SK-N-SH treated with all-trans-retinoic acid at 6 μM for 48 hours (cell line): ENCODE data around the gene ASTN1.

Experiments used
- ATAC-seq: fragments of 200-7000 bp; cut with Tn5 transposase; 3 replicates; pipeline ENCODE4 v1.9.1; 2020; ENCODE audit warnings: mild to moderate bottlenecking, moderate library complexity
- ARNTL ChIP-seq: fragments of 450-650 bp; formaldehyde crosslinking; IDR thresholded peaks from 2 replicates; pipeline ENCODE4 v1.5.0; 2020; ENCODE audit warnings: low read depth, mild to moderate bottlenecking, moderate library complexity, borderline replicate concordance
- BACH2 ChIP-seq: fragments of 250-450 bp; sonication (Bioruptor Pico); IDR thresholded peaks from 2 replicates; pipeline ENCODE4 v1.9.0; 2021; ENCODE audit warnings: mild to moderate bottlenecking, borderline replicate concordance
- CSDC2 ChIP-seq: fragments of 250-450 bp; sonication (Bioruptor Pico); IDR thresholded peaks from 2 replicates; pipeline ENCODE4 v1.5.0; 2020; ENCODE audit warnings: mild to moderate bottlenecking, moderate library complexity
- ESRRG ChIP-seq: fragments of 250-450 bp; sonication (Bioruptor Pico); IDR thresholded peaks from 2 replicates; pipeline ENCODE4 v1.6.1; 2021; ENCODE audit warnings: mild to moderate bottlenecking
- GLIS3 ChIP-seq: fragments of 250-450 bp; sonication (Bioruptor Pico); IDR thresholded peaks from 2 replicates; pipeline ENCODE4 v1.5.0; 2020; ENCODE audit warnings: mild to moderate bottlenecking, moderate library complexity
- ISL1 ChIP-seq: fragments of 250-450 bp; sonication (Bioruptor Pico); IDR thresholded peaks from 2 replicates; pipeline ENCODE4 v2.1.2; 2022; ENCODE audit warnings: mild to moderate bottlenecking, moderate library complexity
- OSR1 ChIP-seq: fragments of 250-450 bp; sonication (Bioruptor Pico); IDR thresholded peaks from 2 replicates; pipeline ENCODE4 v1.8.0; 2022; ENCODE audit warnings: moderate library complexity, mild to moderate bottlenecking, inconsistent platforms
- PPARA ChIP-seq: fragments of 250-450 bp; sonication (Bioruptor Pico); IDR thresholded peaks from 2 replicates; pipeline ENCODE4 v1.5.0; 2020; ENCODE audit warnings: mild to moderate bottlenecking, borderline replicate concordance
- RARB ChIP-seq: fragments of 250-450 bp; sonication (Bioruptor Pico); IDR thresholded peaks from 2 replicates; pipeline ENCODE4 v1.8.0; 2021; ENCODE audit warnings: mild to moderate bottlenecking, moderate library complexity
- SNAI2 ChIP-seq: fragments of 250-450 bp; sonication (Bioruptor Pico); IDR thresholded peaks from 2 replicates; pipeline ENCODE4 v1.5.0; 2020; ENCODE audit warnings: mild to moderate bottlenecking, moderate library complexity
- TCF4 ChIP-seq: fragments of 250-450 bp; sonication (Bioruptor Pico); IDR thresholded peaks from 2 replicates; pipeline ENCODE4 v1.8.0; 2021; ENCODE audit warnings: mild to moderate bottlenecking, moderate library complexity, borderline replicate concordance
- TOX ChIP-seq: fragments of 250-450 bp; sonication (Bioruptor Pico); IDR thresholded peaks from 2 replicates; pipeline ENCODE4 v1.8.0; 2021; ENCODE audit warnings: mild to moderate bottlenecking, moderate library complexity, borderline replicate concordance
- ZC3H10 ChIP-seq: fragments of 250-450 bp; sonication (Bioruptor Pico); IDR thresholded peaks from 2 replicates; pipeline ENCODE4 v1.5.1; 2021; ENCODE audit warnings: mild to moderate bottlenecking, moderate library complexity
- ZFP3 ChIP-seq: fragments of 250-450 bp; sonication (Bioruptor Pico); IDR thresholded peaks from 2 replicates; pipeline ENCODE4 v1.5.0; 2020; ENCODE audit warnings: mild to moderate bottlenecking, moderate library complexity
- ZFP30 ChIP-seq: fragments of 450-650 bp; formaldehyde crosslinking; IDR thresholded peaks from 2 replicates; pipeline ENCODE4 v1.5.0; 2022; ENCODE audit warnings: mild to moderate bottlenecking, moderate library complexity
- ZNF565 ChIP-seq: fragments of 450-650 bp; formaldehyde crosslinking; conservative IDR thresholded peaks from 2 replicates; pipeline ENCODE4 v1.5.0; 2020; ENCODE audit warnings: low read depth, mild to moderate bottlenecking, moderate library complexity
- ZNF70 ChIP-seq: fragments of 450-650 bp; formaldehyde crosslinking; IDR thresholded peaks from 2 replicates; pipeline ENCODE4 v1.5.0; 2020; ENCODE audit warnings: mild to moderate bottlenecking, moderate library complexity
- ZNF8 ChIP-seq: fragments of 450-650 bp; formaldehyde crosslinking; IDR thresholded peaks from 2 replicates; pipeline ENCODE4 v1.5.0; 2020; ENCODE audit warnings: mild to moderate bottlenecking, moderate library complexity
- TF ChIP-seq, protein P1 (sequence below): fragments of 250-450 bp; sonication (Bioruptor Pico); IDR thresholded peaks from 2 replicates; pipeline ENCODE4 v1.8.0; 2020; ENCODE audit warnings: mild to moderate bottlenecking, moderate library complexity, borderline replicate concordance
- TF ChIP-seq, protein P2 (sequence below): fragments of 250-450 bp; sonication (Bioruptor Pico); IDR thresholded peaks from 2 replicates; pipeline ENCODE4 v1.5.1; 2021; ENCODE audit warnings: mild to moderate bottlenecking, moderate library complexity
- TF ChIP-seq, protein P3 (sequence below): fragments of 250-450 bp; sonication (Bioruptor Pico); IDR thresholded peaks from 2 replicates; pipeline ENCODE4 v1.5.0; 2020; ENCODE audit warnings: mild to moderate bottlenecking, moderate library complexity
- TF ChIP-seq, protein P4 (sequence below): fragments of 250-450 bp; sonication (Bioruptor Pico); IDR thresholded peaks from 2 replicates; pipeline ENCODE4 v1.5.1; 2020; ENCODE audit warnings: low read depth, mild to moderate bottlenecking, moderate library complexity
- TF ChIP-seq, protein P5 (sequence below): fragments of 250-450 bp; sonication (Bioruptor Pico); IDR thresholded peaks from 2 replicates; pipeline ENCODE4 v1.8.0; 2021; ENCODE audit warnings: low read depth, mild to moderate bottlenecking, moderate library complexity, borderline replicate concordance

Gene ASTN1

DNA sequence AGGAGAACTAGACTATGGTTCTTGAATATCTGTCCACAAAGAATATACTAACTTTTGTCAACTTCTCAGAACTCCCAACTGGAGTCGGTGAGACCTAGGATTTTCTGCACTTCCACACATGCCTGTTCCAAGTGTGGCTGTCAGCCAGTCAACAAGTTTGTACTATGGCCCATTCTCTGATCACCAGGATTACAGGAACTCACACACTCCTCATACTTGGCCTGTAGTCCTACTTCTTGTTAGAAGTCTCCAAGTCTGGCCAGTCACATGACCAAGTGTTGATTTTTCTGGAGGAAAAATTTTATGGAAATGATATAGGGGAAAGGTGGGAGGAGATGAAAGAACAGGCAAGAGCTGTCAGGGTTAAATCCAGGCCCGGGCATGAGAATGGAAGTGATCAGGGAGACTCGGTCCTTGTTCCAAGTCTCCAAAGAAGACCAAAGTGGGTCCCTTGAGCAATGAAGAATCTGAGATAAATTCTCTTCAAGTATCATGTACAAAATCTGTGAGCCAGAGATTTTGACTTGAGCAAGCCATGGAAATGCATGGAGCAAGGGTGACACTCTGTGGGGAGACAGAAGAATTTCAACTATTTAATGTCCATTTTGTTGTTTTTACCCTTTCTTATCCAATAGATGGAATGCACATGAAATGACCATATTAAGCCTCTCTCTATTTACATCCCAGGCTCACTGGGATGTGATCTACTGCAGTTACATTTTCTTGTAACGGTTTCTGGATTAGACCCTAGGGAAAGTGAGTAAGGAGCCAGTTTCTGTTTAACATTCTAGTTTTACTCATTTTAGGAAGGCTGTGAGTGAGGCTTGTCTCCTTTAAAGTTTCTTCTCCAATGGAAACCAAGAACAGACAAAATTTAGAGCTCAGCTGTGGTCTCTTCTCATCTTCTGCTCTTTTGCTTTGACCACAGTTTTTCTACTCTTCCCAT is 320.9 kb downstream of the ASTN1 start:
- no peak for ATAC-seq
- TF ChIP-seq ZFP30 (CRISPR knock-in tag) = no peak
- no peak for TF ChIP-seq ISL1 (CRISPR knock-in tag)
- TF ChIP-seq OSR1 = no peak
- TF ChIP-seq PPARA (CRISPR knock-in tag) = no peak
- TF ChIP-seq ZC3H10 (CRISPR knock-in tag) = no peak
- TF ChIP-seq ZFP3 (CRISPR knock-in tag) = no peak
- TF ChIP-seq TCF4 (CRISPR knock-in tag) = no peak
- TF ChIP-seq CSDC2 = no peak
- no peak for TF ChIP-seq ZNF8 (CRISPR knock-in tag)
- no peak for TF ChIP-seq RARB (CRISPR knock-in tag)
- TF ChIP-seq ZNF565 = no peak
- TF ChIP-seq, protein P1, sequence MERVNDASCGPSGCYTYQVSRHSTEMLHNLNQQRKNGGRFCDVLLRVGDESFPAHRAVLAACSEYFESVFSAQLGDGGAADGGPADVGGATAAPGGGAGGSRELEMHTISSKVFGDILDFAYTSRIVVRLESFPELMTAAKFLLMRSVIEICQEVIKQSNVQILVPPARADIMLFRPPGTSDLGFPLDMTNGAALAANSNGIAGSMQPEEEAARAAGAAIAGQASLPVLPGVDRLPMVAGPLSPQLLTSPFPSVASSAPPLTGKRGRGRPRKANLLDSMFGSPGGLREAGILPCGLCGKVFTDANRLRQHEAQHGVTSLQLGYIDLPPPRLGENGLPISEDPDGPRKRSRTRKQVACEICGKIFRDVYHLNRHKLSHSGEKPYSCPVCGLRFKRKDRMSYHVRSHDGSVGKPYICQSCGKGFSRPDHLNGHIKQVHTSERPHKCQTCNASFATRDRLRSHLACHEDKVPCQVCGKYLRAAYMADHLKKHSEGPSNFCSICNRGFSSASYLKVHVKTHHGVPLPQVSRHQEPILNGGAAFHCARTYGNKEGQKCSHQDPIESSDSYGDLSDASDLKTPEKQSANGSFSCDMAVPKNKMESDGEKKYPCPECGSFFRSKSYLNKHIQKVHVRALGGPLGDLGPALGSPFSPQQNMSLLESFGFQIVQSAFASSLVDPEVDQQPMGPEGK (CRISPR knock-in tag) = no peak
- TF ChIP-seq SNAI2 (CRISPR knock-in tag) = no peak
- TF ChIP-seq, protein P2, sequence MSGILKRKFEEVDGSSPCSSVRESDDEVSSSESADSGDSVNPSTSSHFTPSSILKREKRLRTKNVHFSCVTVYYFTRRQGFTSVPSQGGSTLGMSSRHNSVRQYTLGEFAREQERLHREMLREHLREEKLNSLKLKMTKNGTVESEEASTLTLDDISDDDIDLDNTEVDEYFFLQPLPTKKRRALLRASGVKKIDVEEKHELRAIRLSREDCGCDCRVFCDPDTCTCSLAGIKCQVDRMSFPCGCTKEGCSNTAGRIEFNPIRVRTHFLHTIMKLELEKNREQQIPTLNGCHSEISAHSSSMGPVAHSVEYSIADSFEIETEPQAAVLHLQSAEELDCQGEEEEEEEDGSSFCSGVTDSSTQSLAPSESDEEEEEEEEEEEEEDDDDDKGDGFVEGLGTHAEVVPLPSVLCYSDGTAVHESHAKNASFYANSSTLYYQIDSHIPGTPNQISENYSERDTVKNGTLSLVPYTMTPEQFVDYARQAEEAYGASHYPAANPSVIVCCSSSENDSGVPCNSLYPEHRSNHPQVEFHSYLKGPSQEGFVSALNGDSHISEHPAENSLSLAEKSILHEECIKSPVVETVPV (CRISPR knock-in tag) = no peak
- TF ChIP-seq ARNTL (CRISPR knock-in tag) = no peak
- TF ChIP-seq ESRRG (CRISPR knock-in tag) = no peak
- TF ChIP-seq ZNF70 (CRISPR knock-in tag) = no peak
- TF ChIP-seq, protein P3, sequence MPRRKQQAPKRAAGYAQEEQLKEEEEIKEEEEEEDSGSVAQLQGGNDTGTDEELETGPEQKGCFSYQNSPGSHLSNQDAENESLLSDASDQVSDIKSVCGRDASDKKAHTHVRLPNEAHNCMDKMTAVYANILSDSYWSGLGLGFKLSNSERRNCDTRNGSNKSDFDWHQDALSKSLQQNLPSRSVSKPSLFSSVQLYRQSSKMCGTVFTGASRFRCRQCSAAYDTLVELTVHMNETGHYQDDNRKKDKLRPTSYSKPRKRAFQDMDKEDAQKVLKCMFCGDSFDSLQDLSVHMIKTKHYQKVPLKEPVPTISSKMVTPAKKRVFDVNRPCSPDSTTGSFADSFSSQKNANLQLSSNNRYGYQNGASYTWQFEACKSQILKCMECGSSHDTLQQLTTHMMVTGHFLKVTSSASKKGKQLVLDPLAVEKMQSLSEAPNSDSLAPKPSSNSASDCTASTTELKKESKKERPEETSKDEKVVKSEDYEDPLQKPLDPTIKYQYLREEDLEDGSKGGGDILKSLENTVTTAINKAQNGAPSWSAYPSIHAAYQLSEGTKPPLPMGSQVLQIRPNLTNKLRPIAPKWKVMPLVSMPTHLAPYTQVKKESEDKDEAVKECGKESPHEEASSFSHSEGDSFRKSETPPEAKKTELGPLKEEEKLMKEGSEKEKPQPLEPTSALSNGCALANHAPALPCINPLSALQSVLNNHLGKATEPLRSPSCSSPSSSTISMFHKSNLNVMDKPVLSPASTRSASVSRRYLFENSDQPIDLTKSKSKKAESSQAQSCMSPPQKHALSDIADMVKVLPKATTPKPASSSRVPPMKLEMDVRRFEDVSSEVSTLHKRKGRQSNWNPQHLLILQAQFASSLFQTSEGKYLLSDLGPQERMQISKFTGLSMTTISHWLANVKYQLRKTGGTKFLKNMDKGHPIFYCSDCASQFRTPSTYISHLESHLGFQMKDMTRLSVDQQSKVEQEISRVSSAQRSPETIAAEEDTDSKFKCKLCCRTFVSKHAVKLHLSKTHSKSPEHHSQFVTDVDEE (CRISPR knock-in tag) = no peak

DNA sequence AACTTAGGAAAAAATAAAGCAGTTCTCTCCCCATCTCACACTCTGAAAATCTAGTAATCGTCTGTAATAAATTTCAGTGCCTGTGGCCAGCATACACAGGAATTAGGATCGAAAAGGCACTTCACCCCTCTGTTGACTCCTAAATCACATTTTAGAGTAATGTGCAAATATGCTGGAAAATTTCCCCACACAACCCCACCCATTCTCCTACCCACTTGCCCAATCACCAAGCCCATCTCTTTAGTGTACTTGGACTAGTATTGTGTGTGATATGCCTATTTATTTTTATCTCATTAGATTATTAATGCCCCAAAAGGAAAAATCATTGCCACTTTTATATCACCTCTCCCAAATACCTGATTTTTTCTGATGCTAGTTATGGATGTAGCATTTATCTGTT is 323.3 kb downstream of the ASTN1 start:
- TF ChIP-seq, protein P4, sequence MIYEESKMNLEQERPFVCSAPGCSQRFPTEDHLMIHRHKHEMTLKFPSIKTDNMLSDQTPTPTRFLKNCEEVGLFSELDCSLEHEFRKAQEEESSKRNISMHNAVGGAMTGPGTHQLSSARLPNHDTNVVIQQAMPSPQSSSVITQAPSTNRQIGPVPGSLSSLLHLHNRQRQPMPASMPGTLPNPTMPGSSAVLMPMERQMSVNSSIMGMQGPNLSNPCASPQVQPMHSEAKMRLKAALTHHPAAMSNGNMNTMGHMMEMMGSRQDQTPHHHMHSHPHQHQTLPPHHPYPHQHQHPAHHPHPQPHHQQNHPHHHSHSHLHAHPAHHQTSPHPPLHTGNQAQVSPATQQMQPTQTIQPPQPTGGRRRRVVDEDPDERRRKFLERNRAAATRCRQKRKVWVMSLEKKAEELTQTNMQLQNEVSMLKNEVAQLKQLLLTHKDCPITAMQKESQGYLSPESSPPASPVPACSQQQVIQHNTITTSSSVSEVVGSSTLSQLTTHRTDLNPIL = no peak
- TF ChIP-seq, protein P5, sequence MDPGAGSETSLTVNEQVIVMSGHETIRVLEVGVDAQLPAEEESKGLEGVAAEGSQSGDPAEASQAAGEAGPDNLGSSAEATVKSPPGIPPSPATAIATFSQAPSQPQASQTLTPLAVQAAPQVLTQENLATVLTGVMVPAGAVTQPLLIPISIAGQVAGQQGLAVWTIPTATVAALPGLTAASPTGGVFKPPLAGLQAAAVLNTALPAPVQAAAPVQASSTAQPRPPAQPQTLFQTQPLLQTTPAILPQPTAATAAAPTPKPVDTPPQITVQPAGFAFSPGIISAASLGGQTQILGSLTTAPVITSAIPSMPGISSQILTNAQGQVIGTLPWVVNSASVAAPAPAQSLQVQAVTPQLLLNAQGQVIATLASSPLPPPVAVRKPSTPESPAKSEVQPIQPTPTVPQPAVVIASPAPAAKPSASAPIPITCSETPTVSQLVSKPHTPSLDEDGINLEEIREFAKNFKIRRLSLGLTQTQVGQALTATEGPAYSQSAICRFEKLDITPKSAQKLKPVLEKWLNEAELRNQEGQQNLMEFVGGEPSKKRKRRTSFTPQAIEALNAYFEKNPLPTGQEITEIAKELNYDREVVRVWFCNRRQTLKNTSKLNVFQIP (CRISPR knock-in tag) = no peak
- TF ChIP-seq ISL1 (CRISPR knock-in tag) (no peak), GLIS3 (CRISPR knock-in tag) (no peak), ZNF8 (CRISPR knock-in tag) (no peak), PPARA (CRISPR knock-in tag) (no peak), ZFP30 (CRISPR knock-in tag) (no peak), CSDC2 (no peak)
- no peak for ATAC-seq

DNA sequence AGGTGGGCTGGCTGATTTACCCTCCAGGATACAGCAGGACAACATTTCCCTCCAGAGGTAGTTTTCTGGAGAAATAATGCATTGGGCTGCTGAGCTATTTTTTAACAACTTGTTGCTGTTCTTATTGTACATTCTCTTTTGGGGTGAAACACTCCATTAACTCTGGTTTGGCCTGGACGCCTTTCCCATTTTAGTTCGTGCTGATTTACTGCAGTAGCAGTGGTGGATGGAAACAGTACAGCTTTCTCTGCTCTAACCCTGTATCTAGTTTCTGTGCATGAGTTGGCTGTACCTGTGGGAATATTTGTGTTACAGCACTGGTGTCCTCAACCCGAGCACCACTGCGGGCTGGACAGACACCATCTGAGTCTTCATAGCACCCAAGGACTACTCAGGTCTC is 325.3 kb downstream of the ASTN1 start:
- TF ChIP-seq BACH2 (CRISPR knock-in tag) (no peak), ISL1 (CRISPR knock-in tag) (no peak), TOX (CRISPR knock-in tag) (no peak), ZFP30 (CRISPR knock-in tag) (no peak), CSDC2 (no peak)
- TF ChIP-seq, protein P3 (CRISPR knock-in tag) = no peak
- TF ChIP-seq, all 23 proteins: peak for 0
- no peak for ATAC-seq
